IMR-90 (cell line): Measurements from ENCODE around the gene CTIF. TPM values are rescaled to one million over a fixed set of nuclear protein-coding genes. Genes with fewer than 3 reads are reported as not detected.

ENCODE experiments used
- ATAC-seq: fragments of 200-7000 bp; cut with Tn5 transposase; 2 replicates; pipeline ENCODE4 v1.9.1; 2020; ENCODE audit warnings: low read depth, mild to moderate bottlenecking, moderate library complexity
- BruUV-seq: library from RNA; stranded (reverse); fragments of 400-500 nt; replicated peaks from 2 replicates; lab custom pipeline; 2021; lab: Mats Ljungman, UMichigan
- CTCF ChIA-PET: fragments of 300-600 bp; formaldehyde crosslinking; extraction: SDS; loops from one replicate; lab custom pipeline; 2021; ENCODE audit warnings: antibody characterized with exemption; lab: Yijun Ruan, JAX
- POLR2A ChIA-PET: fragments of 300-600 bp; sonication (Branson Sonifier 250); formaldehyde crosslinking; loops from one replicate; lab custom pipeline; 2022; ENCODE audit warnings: antibody characterized with exemption; ENCODE audit not compliant: unreplicated experiment; lab: Charles Lee
- DNase-seq: peaks from one replicate; pipeline ENCODE4 v3.0.0; 2013
- H2AFZ ChIP-seq: replicated peaks from 2 replicates; pipeline ENCODE3; 2013; ENCODE audit warnings: low read length, mild to moderate bottlenecking; ENCODE audit not compliant: poor library complexity
- H2AK5ac ChIP-seq: 2 replicates; pipeline ENCODE4 v1.6.1; 2013; ENCODE audit warnings: low read depth, low read length, inconsistent platforms
- H2AK9ac ChIP-seq: replicated peaks from 2 replicates; pipeline ENCODE3; 2013; ENCODE audit warnings: mild to moderate bottlenecking, low read depth, low read length, moderate library complexity; ENCODE audit not compliant: poor library complexity
- H2BK120ac ChIP-seq: 2 replicates; pipeline ENCODE4 v1.6.1; 2013; ENCODE audit warnings: low read depth, low read length, inconsistent platforms
- H2BK15ac ChIP-seq: 3 replicates; pipeline ENCODE4 v1.6.1; 2013; ENCODE audit warnings: low read depth, low read length, inconsistent platforms
- H2BK20ac ChIP-seq: 2 replicates; pipeline ENCODE4 v1.6.1; 2013; ENCODE audit warnings: low read depth, mild to moderate bottlenecking, inconsistent platforms, low read length, moderate library complexity
- H2BK5ac ChIP-seq: 2 replicates; pipeline ENCODE4 v1.6.1; 2013; ENCODE audit warnings: mild to moderate bottlenecking, low read depth, low read length, inconsistent platforms; ENCODE audit not compliant: poor library complexity, severe bottlenecking
- H3K14ac ChIP-seq: replicated peaks from 2 replicates; pipeline ENCODE4 v1.6.1; 2013; ENCODE audit warnings: low read depth, low read length, inconsistent platforms
- H3K18ac ChIP-seq: 2 replicates; pipeline ENCODE4 v1.6.1; 2013; ENCODE audit warnings: low read depth, low read length, control low read depth
- H3K23ac ChIP-seq: 2 replicates; pipeline ENCODE4 v1.6.1; 2013; ENCODE audit warnings: low read depth, low read length, inconsistent platforms
- H3K27ac ChIP-seq: 2 replicates; pipeline ENCODE4 v1.5.1; 2013; ENCODE audit warnings: mild to moderate bottlenecking, control low read depth, low read length; ENCODE audit not compliant: insufficient read depth
- H3K27me3 ChIP-seq: 2 replicates; pipeline ENCODE4 v1.6.1; 2013; ENCODE audit warnings: low read length; ENCODE audit not compliant: control insufficient read depth, insufficient read depth
- H3K36me3 ChIP-seq: 2 replicates; pipeline ENCODE4 v1.6.1; 2013; ENCODE audit warnings: low read length, mixed read lengths; ENCODE audit not compliant: control insufficient read depth, insufficient read depth
- H3K4ac ChIP-seq: 2 replicates; pipeline ENCODE4 v1.6.1; 2013; ENCODE audit warnings: low read depth, low read length, inconsistent platforms
- H3K4me1 ChIP-seq: 2 replicates; pipeline ENCODE4 v1.6.1; 2013; ENCODE audit warnings: low read length, mixed read lengths; ENCODE audit not compliant: control insufficient read depth, insufficient read depth
- H3K4me2 ChIP-seq: 2 replicates; pipeline ENCODE4 v1.6.1; 2013; ENCODE audit warnings: low read depth, mild to moderate bottlenecking, control low read depth, low read length, moderate library complexity
- H3K4me3 ChIP-seq: 2 replicates; pipeline ENCODE4 v1.5.1; 2013; ENCODE audit warnings: low read depth, mild to moderate bottlenecking, control low read depth, low read length, moderate library complexity; ENCODE audit not compliant: insufficient read depth
- H3K56ac ChIP-seq: 2 replicates; pipeline ENCODE4 v1.6.1; 2013; ENCODE audit warnings: low read length, inconsistent platforms; ENCODE audit not compliant: insufficient read depth; ENCODE audit errors: extremely low read depth
- H3K79me1 ChIP-seq, 2 experiments: 2 replicates each; pipeline ENCODE4 v1.6.1; 2013; ENCODE audit warnings: low read length in 2 of 2, inconsistent platforms in 1 of 2, low read depth in 1 of 2
- H3K9ac ChIP-seq: 2 replicates; pipeline ENCODE4 v1.6.1; 2013; ENCODE audit warnings: low read depth, low read length, control low read depth
- H3K9me1 ChIP-seq: 2 replicates; pipeline ENCODE4 v1.6.1; 2013; ENCODE audit warnings: low read length, inconsistent platforms; ENCODE audit not compliant: insufficient read depth
- H3K9me3 ChIP-seq: 2 replicates; pipeline ENCODE4 v1.6.1; 2013; ENCODE audit warnings: low read length; ENCODE audit not compliant: control insufficient read depth, insufficient read depth
- H4K20me1 ChIP-seq: 2 replicates; pipeline ENCODE4 v1.6.1; 2013; ENCODE audit warnings: low read length, inconsistent platforms; ENCODE audit not compliant: insufficient read depth
- H4K5ac ChIP-seq: 2 replicates; pipeline ENCODE4 v1.6.1; 2013; ENCODE audit warnings: mild to moderate bottlenecking, low read depth, low read length, control low read depth
- H4K8ac ChIP-seq, 2 experiments: 2 replicates each; pipeline ENCODE4 v1.6.1; 2013; ENCODE audit warnings: low read depth in 2 of 2, low read length in 2 of 2, control low read depth in 1 of 2, inconsistent platforms in 1 of 2
- H4K91ac ChIP-seq: 2 replicates; pipeline ENCODE4 v1.6.1; 2013; ENCODE audit warnings: low read depth, low read length, inconsistent platforms; ENCODE audit not compliant: insufficient read depth
- BHLHE40 ChIP-seq: fragments of 150-350 bp; IDR thresholded peaks from 2 replicates; pipeline ENCODE4 v1.6.1; 2016; ENCODE audit warnings: mild to moderate bottlenecking, low read depth, low read length
- CEBPB ChIP-seq: IDR thresholded peaks from 2 replicates; pipeline ENCODE4 v1.6.1; 2012; ENCODE audit warnings: low read depth, low read length, improper control_type of control experiment
- CHD1 ChIP-seq: IDR thresholded peaks from 2 replicates; pipeline ENCODE4 v1.6.1; 2012; ENCODE audit warnings: low read depth, low read length, improper control_type of control experiment
- ELK1 ChIP-seq: fragments of 150-350 bp; IDR thresholded peaks from 2 replicates; pipeline ENCODE4 v1.6.1; 2016; ENCODE audit warnings: low read depth, mild to moderate bottlenecking, low read length, moderate library complexity, borderline replicate concordance
- FOS ChIP-seq: fragments of 150-350 bp; IDR thresholded peaks from 2 replicates; pipeline ENCODE4 v1.6.1; 2016; ENCODE audit warnings: low read depth, low read length
- MAFK ChIP-seq: IDR thresholded peaks from 2 replicates; pipeline ENCODE4 v1.6.1; 2012; ENCODE audit warnings: low read depth, low read length, improper control_type of control experiment
- MAZ ChIP-seq: IDR thresholded peaks from 2 replicates; pipeline ENCODE4 v1.6.1; 2012; ENCODE audit warnings: low read depth, mild to moderate bottlenecking, low read length, improper control_type of control experiment, moderate library complexity, borderline replicate concordance
- MXI1 ChIP-seq: IDR thresholded peaks from 2 replicates; pipeline ENCODE4 v1.6.1; 2012; ENCODE audit warnings: low read depth, mild to moderate bottlenecking, low read length, moderate library complexity, borderline replicate concordance
- NFE2L2 ChIP-seq: fragments of 150-350 bp; IDR thresholded peaks from 2 replicates; pipeline ENCODE4 v1.6.1; 2016; ENCODE audit warnings: low read depth, mild to moderate bottlenecking, low read length
- POLR2A ChIP-seq: IDR thresholded peaks from 2 replicates; pipeline ENCODE4 v1.6.1; 2012; ENCODE audit warnings: mild to moderate bottlenecking, low read depth, low read length
- RAD21 ChIP-seq: IDR thresholded peaks from 2 replicates; pipeline ENCODE4 v1.6.1; 2012; ENCODE audit warnings: low read length, improper control_type of control experiment
- RCOR1 ChIP-seq: IDR thresholded peaks from 2 replicates; pipeline ENCODE4 v1.6.1; 2012; ENCODE audit warnings: mild to moderate bottlenecking, low read length, improper control_type of control experiment; ENCODE audit not compliant: insufficient replicate concordance
- SMC3 ChIP-seq: fragments of 150-350 bp; IDR thresholded peaks from 2 replicates; pipeline ENCODE4 v1.6.1; 2016; ENCODE audit warnings: low read depth, mild to moderate bottlenecking, antibody characterized with exemption, low read length, moderate library complexity
- USF2 ChIP-seq: fragments of 150-350 bp; IDR thresholded peaks from 2 replicates; pipeline ENCODE4 v1.6.1; 2017; ENCODE audit warnings: mild to moderate bottlenecking, antibody characterized with exemption, low read length, low read depth
- WGBS, 2 experiments: methylation state at CpG; one replicate each; pipeline versions ENCODE4 v1.1.5 to v1.1.7; 2013; ENCODE audit warnings: missing lambda C conversion rate in 2 of 2; ENCODE audit not compliant: insufficient read length in 1 of 2; ENCODE audit errors: extremely low coverage in 2 of 2; 5-methylcytosine and 5-hydroxymethylcytosine counted together
- dilution Hi-C: fragments of 300-500 bp; cut with HindIII; formaldehyde crosslinking; loops from one replicate; pipeline ENCODE4 v1.14.3; 2018; ENCODE audit warnings: low sequenced_read_pairs; ENCODE audit not compliant: unreplicated experiment
- in situ Hi-C: fragments of 300-500 bp; cut with MboI; formaldehyde crosslinking; loops from 3 replicates; pipeline ENCODE4 v1.14.3; 2019; ENCODE audit warnings: low sequenced_read_pairs, inconsistent platforms, mixed read lengths
- intact Hi-C: fragments of 100-400 bp; cut with micrococcal nuclease; formaldehyde crosslinking; loops from 2 replicates; pipeline ENCODE4 v1.10.0; 2022
- polyA plus RNA-seq, 3 experiments: library from polyadenylated mRNA; depleted of rRNA; stranded (reverse); fragments of >200 nt; gene quantifications; 2 replicates each; pipeline ENCODE4 v1.2.3, GENCODE V29; 2012; ENCODE audit warnings: low replicate concordance in 1 of 3
- total RNA-seq: library from RNA; depleted of rRNA; stranded (reverse); fragments of >200 nt; gene quantifications from 2 replicates; pipeline ENCODE4 v1.2.3, GENCODE V29; 2012

CTIF gene
- total and polyA plus RNA-seq, 2 of the 4 experiments (the other 2 are of a cell fraction) = 25.1 to 57.0 TPM

- no peaks in the 10 kb centered on the region for H4K20me1 ChIP-seq
- no peaks in the 10 kb centered on the region for H3K9me3 ChIP-seq
- ATAC-seq (no peak), DNase-seq (no peak)
- in situ Hi-C loops (loop anchor here (5.0 to 25.0 kb wide), 2 partner anchors 48 to 407 kb away; no protein-coding TSS in a partner anchor), dilution Hi-C loops (no loop called here), intact Hi-C loops (no loop called here)
- H2BK20ac ChIP-seq = peak overlapping the region; percentile 61
- peaks cover 6% of the 10 kb centered on the region for H3K27me3 ChIP-seq
- H4K5ac ChIP-seq = no peak overlapping the region
- no peak overlapping the region for H3K4me2 ChIP-seq
- no peak overlapping the region for H3K56ac ChIP-seq
- no peak overlapping the region for H3K27ac ChIP-seq
- peak overlapping the region; percentile 70 for H3K4ac ChIP-seq
- no peak overlapping the region for H2AFZ ChIP-seq
- H4K8ac ChIP-seq = no peak overlapping the region
- H2AK9ac ChIP-seq = no peak overlapping the region
- 0 out of 2 replicates have a peak overlapping the region, but pooled peaks have one; percentile 23 for H3K23ac ChIP-seq
- no peak overlapping the region for H2BK5ac ChIP-seq
- H3K79me1 ChIP-seq = peaks cover 0 to 14% of the 10 kb centered on the region in 2 experiments; a peak in 2 of 4 replicates
- H4K91ac ChIP-seq = peak overlapping the region; percentile 38; the same call in 1 of the 2 replicates
- H3K4me3 ChIP-seq = no peak overlapping the region
- POLR2A ChIA-PET = interaction anchor here (0.5 kb wide), 1 partner anchor 100 kb away, joined by 3 read pairs; no protein-coding TSS in a partner anchor
- peaks cover 18% of the 10 kb centered on the region for H3K4me1 ChIP-seq
- 29% methylated on average over 1 of the region's 3 CpGs; no CpG with 5 or more reads in 1 of the 2 experiments for WGBS, 2 experiments
- no TSS peak for BruUV-seq
- H3K18ac ChIP-seq = peak overlapping the region; percentile 34; the same call in 1 of the 2 replicates
- CTCF ChIA-PET = interaction anchor here (0.9 kb wide), 1 partner anchor 143 kb away, joined by 3 read pairs; no protein-coding TSS in a partner anchor
- no peak overlapping the region for H3K9ac ChIP-seq
- H3K14ac ChIP-seq = peak overlapping the region; percentile 25
- peaks cover 27% of the 10 kb centered on the region for H3K9me1 ChIP-seq
- peak overlapping the region; percentile 44 for H2BK120ac ChIP-seq
- H2AK5ac ChIP-seq = peak overlapping the region; percentile 76; the same call in 1 of the 2 replicates
- no peaks in the 10 kb centered on the region for H3K36me3 ChIP-seq
- H2BK15ac ChIP-seq = peak overlapping the region; percentile 90; the same call in 2 of the 3 replicates
- no peak for TF ChIP-seq USF2
- no peak for TF ChIP-seq FOS
- no peak for TF ChIP-seq POLR2A
- TF ChIP-seq RCOR1 = no peak
- TF ChIP-seq ELK1 = no peak
- TF ChIP-seq MAFK = no peak
- no peak for TF ChIP-seq CHD1
- no peak for TF ChIP-seq MAZ
- TF ChIP-seq RAD21 = no peak
- TF ChIP-seq BHLHE40 = no peak
- TF ChIP-seq SMC3 = no peak
- no peak for TF ChIP-seq MXI1
- TF ChIP-seq CEBPB = no peak
- TF ChIP-seq NFE2L2 = no peak
Measured at GRCh38 chr18:48530399-48531081, 8.3 kb upstream of the CTIF start.
